ENCODE measurements around the gene APOBEC4.
"Not testable (repeated sequence)": the region's sequence is repeated elsewhere in the genome, so short reads cannot be mapped to it uniquely, and the experiment has no call there.

Gene APOBEC4

DNA sequence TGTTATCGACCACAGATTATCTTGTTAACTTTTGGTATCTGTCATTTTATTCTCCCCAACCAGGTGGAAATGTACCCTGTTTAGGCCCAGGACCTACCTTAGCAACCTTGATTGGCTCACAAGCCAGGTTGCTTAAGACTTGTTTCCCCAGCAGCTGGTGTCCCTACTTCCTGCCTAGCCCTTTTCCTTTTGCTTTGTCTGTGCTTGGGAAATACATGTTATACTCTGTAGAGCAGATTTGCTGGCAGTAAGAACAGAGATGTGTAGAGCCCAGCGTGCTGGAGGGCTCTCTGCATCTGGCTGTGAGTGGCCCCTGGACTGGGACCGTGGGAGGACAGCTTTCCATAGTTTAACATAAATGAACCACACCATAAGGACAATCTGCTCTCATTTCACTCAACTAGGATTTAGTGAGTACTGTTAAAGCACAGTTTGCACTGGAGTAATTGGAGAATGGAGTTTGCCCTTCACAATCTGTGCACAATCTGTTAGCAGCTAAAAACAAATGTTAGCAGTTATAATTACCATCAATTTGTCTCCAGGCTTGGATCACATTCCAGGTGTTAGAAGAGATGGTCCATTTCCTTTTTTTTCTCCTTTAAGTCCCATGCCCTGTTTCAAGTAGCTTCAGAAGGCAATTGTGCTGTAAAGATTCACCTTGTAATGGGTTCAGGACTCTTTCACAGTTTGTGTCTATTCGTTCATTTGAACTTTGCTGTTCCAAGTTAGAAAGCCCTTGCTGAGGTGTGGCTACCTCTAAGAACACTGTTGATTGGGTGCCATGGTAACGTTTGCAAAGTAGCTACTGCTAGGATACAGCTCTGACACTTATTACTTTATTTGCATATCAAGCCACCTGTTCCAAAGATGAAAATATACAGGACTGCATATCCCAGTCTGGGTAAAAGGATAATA is at the start of gene APOBEC4:
TSS of gene APOBEC4 (minus strand) at position 770 of the 915 bp plus-strand sequence. CDS start 4,535 bp downstream, outside the sequence.
- DNase-seq = peak; percentile 39

- DNase-seq = no peak
Observed at GRCh38 chr1:183702813-183703198, 49.7 kb upstream of the APOBEC4 start.

GRCh38 chr1:183702087-183702812 is 49.1 kb upstream of the APOBEC4 start:
- no peak for DNase-seq

GRCh38 chr1:183699616-183700160 is 46.6 kb upstream of the APOBEC4 start:
- no peak for DNase-seq

- no peak for DNase-seq
Observed at GRCh38 chr1:183697814-183698590, 44.9 kb upstream of the APOBEC4 start.

- DNase-seq = no peak
Observed at GRCh38 chr1:183696981-183697380, 43.9 kb upstream of the APOBEC4 start.

DNA sequence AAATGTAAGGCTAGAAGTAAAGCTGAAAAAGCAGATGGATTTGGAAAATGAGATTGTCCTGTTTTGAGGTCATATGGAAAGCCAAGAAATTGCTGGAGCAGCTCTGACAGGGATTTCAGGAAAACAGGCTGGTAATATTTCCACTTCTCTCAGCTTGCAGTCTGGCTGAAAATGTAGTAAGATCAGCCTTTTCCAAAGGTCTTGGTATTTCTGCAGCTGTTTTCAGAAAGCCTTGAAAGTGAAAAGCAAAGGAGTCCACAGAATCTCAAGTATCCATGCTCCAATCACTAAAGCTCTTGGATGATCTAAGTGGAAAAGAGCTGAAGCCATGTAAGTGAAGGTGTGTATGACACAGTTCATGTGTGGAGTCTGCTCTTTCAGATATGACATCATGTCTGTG is 41.6 kb upstream of the APOBEC4 start:
- DNase-seq = no peak

DNA sequence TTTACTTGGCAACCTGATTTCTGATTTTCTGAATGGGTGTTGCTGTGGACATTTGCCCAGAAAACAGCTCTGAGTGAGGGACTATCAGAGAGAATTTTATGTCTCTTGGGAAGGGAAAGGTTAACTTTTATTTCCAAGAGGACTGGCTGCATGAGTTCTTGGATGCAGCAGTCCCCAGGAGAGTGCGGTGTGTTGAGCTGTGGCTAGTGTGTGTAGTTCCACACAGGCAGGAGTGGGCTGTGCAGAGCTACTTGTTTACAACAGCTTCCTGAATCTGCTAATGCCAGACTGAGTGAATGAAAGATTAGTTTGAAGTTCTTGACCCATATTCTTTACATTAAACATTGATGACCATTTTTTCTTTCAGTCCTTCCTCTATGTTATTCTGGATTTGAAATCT is 41.0 kb upstream of the APOBEC4 start:
- DNase-seq = no peak

DNA sequence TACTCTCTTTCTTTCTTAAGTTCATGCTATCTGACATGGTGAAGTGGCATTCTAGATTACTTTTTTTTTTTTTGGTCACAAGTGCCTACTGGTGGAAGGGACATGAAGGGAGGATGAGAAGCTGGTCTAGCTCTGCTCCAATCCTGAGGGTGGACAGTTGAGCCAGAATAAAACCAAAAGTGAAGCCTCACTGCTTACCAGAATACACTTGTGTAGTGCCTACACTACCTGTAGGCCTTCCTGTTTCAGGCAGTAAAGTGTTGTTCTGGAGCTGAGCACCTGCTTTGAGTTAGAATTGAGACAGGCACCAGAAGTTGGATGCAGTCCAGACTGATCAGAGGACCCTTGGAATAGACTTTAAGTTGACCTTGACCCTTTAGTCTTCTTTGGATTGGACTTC is 40.4 kb upstream of the APOBEC4 start:
- no peak for DNase-seq

DNA sequence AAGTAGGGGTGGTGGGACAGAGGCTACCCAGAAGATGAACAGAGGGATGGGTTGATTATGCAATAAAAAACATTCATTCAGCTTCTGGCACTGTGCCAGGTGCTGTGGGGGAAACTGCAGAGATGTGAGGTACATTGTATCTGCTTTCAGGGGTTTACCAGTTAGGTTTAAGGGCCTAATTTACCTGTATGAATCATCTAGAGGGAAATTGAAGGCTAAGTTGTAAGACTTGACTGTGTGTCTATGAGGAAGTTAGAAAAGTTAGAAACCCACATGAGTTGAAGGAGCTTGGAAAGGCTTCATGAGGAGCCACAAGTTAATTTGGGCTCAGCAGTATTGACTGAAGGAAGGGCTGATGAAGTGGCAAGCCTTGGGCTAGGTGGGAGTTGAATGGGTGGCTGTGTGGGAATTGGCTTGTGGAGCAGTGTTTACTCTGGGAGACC is 36.7 kb upstream of the APOBEC4 start:
- no peak for DNase-seq

DNA sequence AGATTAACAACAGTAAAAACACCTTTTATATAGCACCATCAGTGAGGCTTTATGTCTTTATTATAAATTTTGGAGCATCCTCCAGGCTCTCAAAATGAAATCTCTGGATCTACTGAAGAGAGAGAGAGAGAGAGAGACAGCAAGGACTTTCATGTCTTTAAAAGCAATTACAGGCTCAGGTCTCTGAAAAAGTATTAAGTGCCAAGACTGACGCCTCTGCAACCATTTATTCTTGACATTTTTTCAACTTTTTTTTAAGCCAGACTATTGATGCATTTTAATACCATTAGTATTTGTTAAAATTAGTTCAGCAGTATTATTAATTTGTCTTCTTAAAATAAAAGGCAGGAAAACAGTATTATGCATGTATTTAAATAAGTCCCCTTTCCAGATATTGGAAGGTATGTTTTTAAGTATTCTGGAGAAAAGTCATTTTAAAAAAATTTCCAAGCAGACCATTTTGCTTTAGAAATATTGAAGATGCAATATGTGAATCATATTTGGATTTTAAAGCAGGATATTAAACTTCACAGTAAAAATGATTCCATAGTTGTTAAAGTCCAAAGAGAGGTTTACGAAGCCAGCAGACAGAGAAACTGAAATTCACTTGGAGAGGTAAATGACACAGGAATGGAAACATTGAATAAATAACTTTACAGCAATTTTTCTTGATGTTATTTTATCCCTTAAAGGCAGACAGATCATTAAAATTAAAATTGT is 35.4 kb upstream of the APOBEC4 start:
- no peak for DNase-seq

DNA sequence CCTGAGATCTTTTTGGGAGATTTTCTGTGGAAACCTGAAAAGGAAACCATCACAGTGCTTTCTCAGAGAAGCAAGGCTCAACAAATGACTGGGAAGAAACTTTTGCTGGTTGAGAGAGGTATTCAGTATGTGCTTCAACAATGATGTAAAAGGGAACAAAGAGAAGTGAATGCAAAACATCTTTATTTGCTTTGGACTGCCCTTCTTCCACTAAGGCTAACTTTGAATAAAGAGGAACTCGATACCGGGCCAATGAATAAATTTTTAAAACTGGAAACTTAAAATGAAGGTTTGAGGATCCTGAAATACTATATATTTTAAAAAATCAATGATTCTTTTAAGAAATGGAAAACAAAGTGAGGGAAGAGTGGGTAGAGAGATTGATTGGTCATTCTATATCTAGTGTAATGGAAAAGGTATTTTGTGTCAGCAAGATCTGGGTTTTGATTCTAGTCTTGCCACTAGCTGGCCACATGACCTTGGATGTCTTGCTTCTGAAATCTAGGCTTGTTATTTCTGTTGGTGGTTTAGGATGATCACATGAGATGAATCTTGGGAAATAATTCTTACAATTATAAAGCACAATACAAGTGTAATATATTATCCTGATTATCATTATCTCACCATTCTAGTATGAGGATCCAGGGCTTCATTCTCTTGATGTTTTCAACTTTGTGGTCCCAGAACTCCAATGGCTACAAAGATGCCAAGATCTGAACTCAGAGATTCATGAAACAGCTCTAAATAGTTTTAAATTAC is 34.6 kb upstream of the APOBEC4 start:
- no peak for DNase-seq

GRCh38 chr1:183686229-183686628 is 33.1 kb upstream of the APOBEC4 start:
- DNase-seq = no peak

DNA sequence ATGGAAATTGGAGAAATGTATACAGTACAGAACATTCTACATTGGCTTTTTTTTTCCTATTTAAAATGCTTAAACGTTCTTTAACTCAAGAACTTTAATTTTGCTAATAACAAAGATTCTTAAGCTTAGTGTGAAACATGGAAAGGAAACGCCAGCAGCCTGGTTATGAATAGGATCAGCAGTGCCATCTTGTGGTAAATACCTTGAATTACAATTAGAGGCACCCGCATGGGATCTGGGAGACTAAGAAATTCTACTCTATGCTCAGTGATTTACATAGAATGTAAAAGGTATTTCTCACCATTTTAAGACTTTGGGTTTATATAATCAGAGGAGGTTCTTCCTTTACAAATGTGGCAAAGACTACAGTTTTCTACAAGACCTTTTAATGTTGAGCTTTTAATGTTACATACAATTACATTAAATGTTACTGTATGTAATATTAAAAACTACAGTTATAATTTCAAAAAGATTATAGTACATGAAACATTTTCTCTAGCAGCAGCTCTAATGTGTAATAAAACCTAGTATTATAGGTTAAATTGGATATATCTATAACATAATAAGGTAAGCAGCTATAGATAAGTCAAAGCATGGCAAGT is 32.1 kb upstream of the APOBEC4 start:
- peak; percentile 2 for DNase-seq

GRCh38 chr1:183679363-183679762 is 26.2 kb upstream of the APOBEC4 start:
- not testable (repeated sequence) for DNase-seq

DNA sequence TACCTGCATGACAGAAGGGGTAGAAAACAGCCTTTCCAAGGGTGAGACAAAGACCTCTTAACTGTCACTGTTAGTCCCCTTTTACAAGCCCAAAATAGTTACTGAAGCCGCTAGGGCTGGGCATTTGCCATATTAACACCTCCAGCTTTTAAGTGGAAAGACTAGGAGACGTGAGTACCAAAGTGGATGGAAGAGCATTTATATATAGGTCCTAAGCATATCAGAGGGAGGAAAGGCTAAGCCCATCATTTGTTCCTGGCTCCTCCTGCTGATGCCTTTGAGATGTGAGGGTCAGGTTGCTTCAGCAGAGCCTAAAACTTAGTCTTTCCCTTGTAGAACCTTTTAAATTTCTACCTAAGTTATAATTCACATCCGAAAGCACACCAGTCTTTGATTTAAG is 25.7 kb upstream of the APOBEC4 start:
- no peak for DNase-seq

GRCh38 chr1:183676586-183677189 is 23.6 kb upstream of the APOBEC4 start:
- DNase-seq = no peak

GRCh38 chr1:183675883-183676585 is 22.9 kb upstream of the APOBEC4 start:
- DNase-seq = no peak

- DNase-seq = no peak
Observed at GRCh38 chr1:183675381-183675780, 22.3 kb upstream of the APOBEC4 start.

DNA sequence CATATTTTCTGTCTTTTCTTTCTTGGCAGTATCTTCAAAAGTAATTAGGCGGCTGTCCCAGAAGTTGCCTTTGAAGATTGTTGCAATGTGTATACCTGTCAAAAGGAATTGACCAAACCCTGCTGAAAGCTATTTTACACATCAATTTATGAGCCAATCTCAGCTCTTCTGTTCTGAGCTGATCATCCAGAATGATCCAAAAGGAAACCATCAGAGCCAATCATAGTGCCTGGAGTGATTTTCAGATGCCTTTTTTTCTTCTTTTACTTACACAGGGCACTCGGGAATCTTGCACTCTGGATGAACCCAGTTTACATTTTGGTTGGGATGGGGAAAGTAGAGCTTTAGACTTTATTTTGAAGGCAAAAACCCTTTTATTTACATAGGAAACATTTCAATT is 21.8 kb upstream of the APOBEC4 start:
- DNase-seq = no peak
